ENCODE results near the gene SOX21.

The SOX21 gene

DNA sequence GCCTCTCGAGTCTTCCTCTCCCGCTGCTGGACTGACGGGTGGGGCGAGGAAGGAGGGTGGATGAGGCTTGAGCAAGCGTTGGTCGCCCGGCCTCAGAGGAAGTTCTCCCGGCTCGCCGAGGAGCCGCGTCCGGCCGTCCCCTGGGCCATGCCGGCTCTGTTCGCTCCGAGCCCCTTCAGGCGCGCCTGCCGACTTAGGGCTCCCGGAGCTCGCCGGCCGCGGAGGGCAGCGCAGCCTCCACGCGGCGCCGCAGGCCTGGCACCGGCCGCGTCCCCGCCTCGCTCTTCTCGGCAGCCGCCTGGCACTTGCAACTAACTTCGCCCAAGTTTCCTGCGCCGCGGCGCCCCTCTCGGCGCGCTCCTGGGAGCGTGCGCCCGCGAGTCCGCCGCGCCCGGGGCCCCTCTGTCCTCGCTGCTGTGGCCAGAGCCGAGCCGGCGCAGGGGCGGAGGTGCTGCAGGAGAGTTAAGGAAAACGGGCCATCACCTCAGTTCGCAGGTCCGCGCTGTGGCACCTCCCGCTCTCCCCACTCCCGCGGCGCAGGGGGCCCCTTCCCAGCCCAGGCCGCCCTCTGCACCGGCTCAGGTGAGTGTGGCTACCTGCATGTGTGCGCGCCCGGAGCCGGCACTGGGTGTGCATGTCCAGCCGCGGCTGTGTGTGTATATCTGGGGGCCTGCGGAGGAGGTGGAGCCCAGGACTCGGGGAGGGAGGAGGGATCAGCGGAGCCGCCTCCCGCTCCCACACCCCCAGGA lies 641 bp upstream of the SOX21 start:
- H3K27ac ChIP-seq: no peak overlapping the region
- TF ChIP-seq, protein P1, sequence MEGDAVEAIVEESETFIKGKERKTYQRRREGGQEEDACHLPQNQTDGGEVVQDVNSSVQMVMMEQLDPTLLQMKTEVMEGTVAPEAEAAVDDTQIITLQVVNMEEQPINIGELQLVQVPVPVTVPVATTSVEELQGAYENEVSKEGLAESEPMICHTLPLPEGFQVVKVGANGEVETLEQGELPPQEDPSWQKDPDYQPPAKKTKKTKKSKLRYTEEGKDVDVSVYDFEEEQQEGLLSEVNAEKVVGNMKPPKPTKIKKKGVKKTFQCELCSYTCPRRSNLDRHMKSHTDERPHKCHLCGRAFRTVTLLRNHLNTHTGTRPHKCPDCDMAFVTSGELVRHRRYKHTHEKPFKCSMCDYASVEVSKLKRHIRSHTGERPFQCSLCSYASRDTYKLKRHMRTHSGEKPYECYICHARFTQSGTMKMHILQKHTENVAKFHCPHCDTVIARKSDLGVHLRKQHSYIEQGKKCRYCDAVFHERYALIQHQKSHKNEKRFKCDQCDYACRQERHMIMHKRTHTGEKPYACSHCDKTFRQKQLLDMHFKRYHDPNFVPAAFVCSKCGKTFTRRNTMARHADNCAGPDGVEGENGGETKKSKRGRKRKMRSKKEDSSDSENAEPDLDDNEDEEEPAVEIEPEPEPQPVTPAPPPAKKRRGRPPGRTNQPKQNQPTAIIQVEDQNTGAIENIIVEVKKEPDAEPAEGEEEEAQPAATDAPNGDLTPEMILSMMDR (conservative IDR thresholded peaks at IDR 0.05): no peak
- no peak for TF ChIP-seq ZFX (IDR thresholded peaks at IDR 0.05)

DNA sequence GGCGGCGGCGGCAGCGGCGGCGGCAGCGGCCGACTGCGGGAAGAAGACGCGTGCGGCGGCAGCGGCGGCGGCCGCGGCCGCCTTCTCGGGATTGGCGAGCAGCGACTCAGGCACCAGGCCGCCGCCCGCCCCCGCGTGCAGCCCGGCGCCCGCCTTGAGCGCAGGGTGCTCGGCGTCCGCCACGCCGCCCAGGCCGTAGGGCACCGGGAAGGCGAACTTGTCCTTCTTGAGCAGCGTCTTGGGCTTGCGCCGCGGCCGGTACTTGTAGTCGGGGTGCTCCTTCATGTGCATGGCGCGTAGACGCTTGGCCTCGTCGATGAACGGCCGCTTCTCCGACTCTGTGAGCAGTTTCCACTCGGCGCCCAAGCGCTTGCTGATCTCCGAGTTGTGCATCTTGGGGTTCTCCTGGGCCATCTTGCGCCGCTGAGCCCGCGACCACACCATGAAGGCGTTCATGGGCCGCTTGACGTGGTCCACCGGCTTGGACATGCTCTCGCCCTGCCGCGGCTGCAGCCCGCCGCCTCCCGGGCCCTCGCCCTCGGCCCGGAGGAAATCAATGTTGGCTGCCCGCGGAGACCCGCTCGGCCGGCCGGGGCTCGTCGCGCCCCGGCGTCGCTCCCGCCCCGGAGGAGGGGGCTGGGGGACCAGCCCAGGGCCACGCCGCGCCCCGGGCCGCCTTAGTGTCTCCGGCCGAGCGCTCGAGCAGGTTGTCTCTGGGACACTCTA lies 621 bp downstream of the SOX21 start:
- no peak overlapping the region for H3K27ac ChIP-seq
- no peak for TF ChIP-seq ZFX (IDR thresholded peaks at IDR 0.05)
- TF ChIP-seq, protein P1 (conservative IDR thresholded peaks at IDR 0.05): no peak

DNA sequence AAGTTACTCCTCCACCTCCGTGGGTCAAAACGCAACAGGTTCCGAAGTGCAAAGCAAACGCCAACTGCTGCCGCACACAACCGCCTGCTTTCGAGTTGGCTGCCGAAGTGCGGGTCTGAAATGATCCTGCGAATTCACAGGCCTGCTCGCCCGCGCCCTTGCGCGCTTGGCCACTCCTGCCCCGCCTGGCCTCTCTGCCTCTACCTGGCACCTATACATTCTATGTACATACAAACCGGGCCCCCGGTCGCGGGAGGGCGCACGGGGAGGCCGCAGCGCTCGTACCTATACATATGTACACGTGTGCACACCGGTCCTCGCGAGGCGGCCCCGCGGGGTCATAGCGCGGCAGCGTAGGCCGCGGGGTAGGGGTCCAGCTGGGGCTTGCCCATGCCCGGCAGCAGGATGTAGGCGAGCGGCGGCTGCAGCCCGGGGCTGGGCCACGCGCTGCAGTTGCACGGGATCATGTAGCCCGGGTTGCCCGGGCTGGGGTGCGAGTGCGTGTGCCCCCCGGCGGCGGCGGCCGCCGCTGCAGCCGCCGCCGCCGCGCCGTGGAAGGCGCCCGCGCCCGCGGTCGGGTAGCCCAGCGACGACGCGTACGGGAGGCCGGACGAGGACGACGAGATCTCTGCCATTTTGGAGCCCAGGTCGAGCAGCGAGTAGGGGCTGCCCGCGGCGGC lies 1.3 kb downstream of the SOX21 start:
- no peak overlapping the region for H3K27ac ChIP-seq
- TF ChIP-seq ZFX (IDR thresholded peaks at IDR 0.05): no peak
- TF ChIP-seq, protein P1 (conservative IDR thresholded peaks at IDR 0.05): peak; percentile 59

DNA sequence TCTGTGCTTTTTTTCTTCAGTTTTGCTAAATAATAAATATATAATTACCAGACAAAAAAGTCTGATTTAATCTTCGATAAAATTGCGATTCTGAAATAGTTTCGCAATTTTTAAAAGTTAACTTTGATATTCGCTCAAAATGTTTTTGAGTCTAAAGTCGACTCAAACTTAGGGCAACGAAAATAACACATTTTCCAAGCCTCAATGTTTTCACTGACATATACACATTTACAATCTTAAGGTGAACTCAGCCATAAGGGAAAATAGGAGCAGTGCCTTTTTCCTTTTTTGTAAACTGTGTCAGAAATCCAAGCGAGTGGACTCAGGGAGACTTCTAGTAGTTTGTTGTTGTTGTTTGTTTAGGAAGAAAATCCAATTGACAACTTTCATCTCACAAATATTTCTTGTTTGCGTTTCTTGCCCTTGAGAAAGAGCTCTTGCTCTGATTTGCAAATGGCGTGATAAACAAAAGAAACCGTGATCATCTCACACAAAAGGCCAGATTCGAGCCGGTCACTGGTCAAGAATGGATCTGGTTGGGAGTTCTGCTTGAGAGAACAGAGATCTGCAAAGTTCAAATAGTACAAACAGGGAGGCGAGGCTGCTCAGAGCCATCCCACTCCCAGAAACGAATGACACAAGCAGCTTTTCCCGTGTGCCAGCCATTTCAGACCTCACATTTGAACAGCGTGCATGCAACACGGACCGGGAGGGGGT lies 2.1 kb downstream of the SOX21 start:
- no peak overlapping the region for H3K27ac ChIP-seq
- no peak for TF ChIP-seq ZFX (IDR thresholded peaks at IDR 0.05)
- TF ChIP-seq, protein P1 (conservative IDR thresholded peaks at IDR 0.05): no peak

DNA sequence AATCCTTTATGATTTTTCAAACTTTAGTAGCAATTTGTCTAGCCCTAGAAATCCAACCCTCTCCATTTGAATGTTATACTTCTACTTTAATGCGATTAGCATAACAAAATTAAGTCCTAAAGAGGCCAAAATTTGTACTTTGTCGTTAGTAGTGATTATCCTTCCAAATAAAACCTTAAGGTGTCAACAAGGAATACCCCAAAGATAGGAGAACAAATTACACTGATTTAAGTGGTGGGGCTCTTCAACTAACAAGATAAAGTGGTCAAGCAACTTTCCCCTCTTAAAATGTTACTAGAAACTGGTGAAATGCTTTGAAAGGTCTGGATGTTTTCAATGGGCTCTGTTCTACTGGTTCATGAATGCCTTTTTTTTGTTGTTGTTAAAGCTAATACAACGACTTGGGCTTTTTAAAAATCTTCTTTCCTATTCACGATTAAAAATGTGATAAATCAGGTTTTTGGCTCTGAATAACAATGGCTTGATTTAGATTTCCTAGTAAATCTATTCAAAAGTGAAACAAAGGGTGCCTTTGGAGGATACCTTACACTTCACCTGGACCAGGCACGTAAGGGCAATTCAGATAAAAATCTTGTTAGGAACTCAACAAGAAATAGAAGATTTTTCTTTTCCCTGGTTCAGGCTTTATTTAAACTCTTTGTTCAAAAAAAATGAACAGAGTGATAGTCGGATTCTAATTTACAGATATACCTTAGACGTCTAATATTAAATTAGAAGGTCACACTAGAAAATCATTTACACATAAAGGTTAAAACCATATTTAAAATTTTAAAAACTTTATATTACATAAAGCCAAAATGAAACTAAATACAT lies 3.1 kb downstream of the SOX21 start:
- no peak overlapping the region for H3K27ac ChIP-seq
- TF ChIP-seq ZFX (IDR thresholded peaks at IDR 0.05): no peak
- TF ChIP-seq, protein P1 (conservative IDR thresholded peaks at IDR 0.05): no peak

DNA sequence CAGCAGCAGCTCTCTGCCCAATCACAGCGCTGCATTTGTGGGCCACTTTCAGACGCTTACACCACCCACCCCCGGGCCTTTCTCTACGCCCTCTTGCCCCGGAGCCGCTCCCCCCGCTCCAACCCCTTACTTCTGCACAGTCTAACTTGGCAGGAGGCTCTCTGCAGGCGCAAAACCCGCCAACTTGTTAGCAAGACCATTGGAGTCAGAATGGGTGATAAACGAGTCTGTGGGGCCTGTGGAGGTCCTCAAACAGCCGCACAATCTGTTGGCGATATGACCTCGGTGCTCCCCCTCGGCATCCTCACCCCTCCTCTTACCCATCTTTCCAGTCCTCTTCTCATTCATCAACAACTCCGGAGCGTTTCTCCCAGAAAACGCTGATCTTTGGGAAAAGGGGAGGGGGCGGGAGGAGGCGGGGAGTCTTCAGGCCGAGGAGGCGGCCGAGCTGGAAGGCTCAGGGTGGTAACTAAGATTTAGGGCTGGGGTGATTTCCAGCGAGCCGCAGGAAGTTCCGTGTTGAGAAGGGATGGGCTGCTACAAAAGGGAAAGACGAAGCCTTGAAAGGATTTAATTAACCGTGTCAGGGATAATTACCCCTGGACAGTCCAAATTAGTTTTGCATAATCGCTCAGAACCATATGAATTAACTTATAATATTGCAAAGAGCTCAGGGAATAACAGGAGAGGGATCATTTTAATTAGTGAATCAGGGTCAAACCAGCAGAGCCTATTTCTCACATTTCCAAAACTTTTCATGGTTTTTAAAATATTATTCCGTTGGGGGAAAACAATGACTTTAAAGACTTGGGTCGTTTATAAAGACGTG lies 4.1 kb downstream of the SOX21 start:
- no peak overlapping the region for H3K27ac ChIP-seq
- no peak for TF ChIP-seq ZFX (IDR thresholded peaks at IDR 0.05)
- TF ChIP-seq, protein P1 (conservative IDR thresholded peaks at IDR 0.05): no peak

Measured in C4-2B (cell line).